GM19025 (cell line): ENCODE data around the gene SPAG16.

Experiments
- ATAC-seq: cut with Tn5 transposase; IDR thresholded peaks from one replicate; pipeline ENCODE4 v1.9.1; 2021; ENCODE audit warnings: mild to moderate bottlenecking, low read depth, moderate library complexity; ENCODE audit not compliant: unreplicated experiment

The SPAG16 gene

DNA sequence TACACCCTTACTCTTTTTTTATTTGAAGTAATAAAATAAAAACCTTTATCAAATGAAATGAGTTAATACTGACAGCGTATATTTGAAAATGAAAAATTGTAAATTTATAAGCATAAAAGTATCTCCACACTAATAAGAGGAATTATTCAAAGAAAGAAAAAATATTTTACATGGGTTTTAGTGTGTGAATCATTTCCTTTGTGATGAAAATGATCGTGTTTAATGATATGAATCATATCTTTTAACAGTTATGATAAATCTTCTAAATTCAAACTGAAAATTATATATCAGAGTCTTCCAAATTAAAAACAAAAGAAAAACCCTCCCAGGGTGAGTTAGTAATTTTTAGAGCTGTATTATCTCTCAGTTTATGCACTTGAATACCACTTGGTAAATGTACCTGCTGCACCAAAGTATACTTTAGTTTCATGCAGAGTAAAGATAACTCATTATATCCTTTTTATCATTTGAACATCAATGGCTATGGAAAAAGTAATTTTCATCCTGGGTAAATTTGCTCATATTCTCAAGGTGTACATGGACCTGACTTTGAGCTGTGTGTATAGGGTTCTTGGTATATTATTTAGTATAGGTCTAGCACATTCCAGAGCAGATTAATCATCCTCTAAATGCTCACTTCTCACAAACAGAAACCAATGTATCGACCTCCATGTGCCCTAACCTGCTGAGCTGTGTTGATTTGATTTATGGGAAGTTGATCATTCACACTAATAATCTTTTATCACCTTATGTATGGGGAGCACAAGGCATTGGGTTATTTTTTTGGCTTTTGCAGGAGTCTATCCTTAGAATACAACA lies 1027.9 kb downstream of the SPAG16 start:
- no peak for ATAC-seq

DNA sequence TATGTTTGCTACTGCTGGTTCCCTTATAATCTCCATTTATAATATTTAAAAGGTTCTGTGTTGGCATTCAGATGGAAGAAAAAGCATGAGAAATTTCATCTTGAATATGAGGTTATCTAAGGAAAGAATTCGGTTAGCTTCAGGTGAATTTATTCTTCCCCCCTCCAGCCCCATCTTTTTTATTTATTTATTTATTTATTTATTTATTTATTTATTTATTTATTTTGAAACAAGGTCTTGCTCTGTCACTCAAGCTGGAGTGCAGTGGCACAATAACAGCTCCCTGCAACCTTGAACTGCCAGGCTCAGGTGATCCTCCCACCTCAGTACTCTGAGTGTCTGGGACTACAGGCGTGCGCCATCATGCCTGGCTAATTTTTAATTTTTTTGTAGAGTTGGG lies 1031.1 kb downstream of the SPAG16 start:
- no peak for ATAC-seq

DNA sequence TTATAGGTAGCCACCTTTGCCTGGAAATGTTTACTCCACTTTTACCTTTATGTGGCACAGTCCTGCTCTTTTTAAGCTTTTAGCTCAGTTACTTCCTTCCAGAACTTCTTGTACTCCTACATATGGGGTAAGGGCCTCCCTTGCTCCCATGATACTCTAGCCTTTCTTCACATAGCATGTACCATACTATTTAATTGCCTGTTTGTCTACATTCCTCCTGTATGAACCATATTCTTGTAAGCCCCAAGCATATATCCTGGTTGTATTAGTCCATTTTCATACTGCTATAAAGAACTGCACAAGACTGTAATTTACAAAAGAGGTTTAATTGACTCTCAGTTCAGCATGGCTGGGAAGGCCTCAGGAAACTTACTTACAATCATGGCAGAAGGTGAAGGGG lies 1035.9 kb downstream of the SPAG16 start:
- no peak for ATAC-seq

DNA sequence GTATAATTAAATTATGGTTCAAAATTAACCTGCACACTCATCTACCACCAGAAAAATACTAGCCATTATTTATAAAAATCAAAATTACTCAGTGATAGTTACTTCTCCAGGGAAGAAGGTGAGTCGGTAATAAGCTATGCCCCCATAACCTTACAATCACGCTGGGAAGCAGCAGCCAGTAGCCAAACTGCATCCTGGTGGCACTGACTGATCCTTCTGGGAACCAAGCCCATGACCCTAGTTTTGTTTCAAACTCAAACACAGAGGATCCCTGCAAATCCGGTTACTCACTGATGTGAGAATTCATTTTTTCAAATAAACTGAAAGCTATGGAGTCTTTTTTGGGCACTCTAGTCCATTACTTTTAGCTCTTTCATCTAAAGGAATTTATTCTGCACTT lies 1038.4 kb downstream of the SPAG16 start:
- no peak for ATAC-seq

DNA sequence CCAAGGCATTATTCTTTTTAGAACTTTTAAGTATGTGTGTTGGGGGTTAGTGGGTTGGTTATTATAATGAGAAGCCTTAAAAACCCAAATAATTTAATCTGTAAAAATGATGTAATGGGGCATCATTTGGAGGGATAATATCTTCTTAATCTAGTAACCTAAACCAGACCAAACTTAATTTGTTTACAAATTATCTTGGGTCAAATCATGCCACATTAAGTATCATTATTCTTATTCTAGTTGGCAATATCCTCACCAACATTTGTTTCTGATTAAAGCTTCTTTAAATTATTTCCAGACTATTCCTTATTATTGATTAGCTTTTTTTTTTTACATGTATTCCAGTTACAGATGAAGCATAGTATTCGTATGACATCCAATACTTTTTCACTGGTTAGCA lies 1041.1 kb downstream of the SPAG16 start:
- ATAC-seq = no peak

DNA sequence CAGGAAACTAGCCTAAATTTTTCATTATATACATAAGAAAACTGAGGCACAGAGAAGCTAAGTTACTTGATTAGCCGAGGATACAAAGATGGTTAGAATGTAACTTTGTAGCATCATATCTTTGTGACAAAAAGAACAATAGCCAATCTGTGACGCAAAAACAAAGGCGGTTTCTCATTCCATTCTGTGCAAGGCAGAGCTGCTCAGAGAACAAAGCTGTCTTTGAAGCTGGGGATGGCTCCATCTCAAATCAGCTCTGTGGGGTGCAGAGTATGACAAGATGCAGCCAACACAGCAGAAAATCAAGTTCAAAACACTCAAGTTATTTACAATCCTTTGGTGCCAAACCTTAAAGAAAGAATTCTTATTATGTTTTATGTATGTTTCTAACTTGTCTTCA lies 1044.7 kb downstream of the SPAG16 start:
- no peak for ATAC-seq

DNA sequence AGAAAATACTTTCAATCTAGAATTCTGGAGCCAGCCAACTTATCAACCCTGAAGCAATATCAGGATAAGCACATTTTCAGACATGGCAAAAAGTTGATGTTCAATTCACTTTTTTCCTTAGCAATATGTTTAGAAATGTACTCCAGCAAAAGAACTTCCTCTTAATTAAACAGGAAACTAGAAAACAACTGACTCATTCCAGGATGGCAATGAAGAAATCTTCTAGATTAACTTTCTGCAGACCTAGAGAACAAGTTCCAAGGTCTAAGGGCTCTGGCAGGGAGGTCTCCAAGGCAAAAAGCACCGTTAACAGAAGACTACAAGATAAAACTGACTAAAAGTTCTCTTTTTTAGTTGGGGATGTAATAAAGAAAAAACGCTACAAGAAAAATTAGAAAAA lies 1057.4 kb downstream of the SPAG16 start:
- ATAC-seq = no peak

DNA sequence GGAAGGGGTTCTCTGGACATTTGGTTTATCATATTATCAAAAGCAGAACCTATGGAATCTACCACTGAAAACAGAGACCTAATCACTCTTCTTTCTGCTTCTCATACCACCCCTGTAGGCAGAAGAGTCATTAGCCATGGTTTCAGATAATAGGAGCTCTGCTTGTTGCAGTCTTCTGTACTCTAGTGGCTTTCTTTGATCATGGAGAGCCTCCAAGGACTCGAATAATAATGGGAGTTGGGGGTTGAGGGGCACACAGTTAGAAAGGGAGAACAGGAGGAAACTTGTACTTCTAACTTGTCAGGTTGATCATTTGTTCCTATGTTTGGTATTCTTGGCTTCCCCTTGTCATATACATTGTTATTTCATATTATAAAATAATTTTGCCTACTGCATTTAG lies 1074.2 kb downstream of the SPAG16 start:
- no peak for ATAC-seq

DNA sequence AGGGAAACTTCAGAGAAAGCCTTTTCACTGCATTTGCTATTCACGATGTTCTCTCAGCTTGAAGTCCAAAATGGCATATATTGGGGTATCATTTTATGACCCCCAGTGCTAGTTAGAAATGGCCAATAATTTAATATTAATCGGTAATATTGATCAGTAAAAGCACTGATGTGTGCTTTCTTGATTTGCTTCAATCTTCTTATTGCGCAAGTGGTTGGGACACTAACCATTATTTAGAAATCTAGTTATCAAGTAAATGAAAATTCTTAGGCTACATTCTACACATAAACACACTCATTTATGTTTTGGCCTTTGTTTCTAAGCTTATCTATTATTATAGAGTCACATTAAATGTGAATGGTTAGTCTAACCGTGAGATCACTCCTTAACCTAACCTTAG lies 1076.9 kb downstream of the SPAG16 start:
- no peak for ATAC-seq

DNA sequence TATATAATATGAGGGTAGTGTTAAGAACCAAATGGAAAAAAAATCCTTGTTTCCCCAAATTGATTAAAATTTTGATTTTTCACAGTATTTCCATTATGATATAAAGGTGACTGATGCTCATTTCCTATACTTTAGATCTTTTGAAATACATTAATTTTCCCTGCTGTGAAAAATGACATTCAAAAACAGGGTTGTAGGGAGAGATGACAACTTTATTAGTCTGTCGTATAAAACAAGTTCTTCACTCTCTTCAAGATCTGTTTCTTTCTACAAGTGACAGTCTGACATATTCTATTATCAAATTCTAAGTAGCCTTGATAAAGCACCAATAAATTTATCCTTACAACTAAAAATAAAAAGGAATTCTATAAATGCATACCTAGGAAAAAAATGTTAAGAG lies 1081.3 kb downstream of the SPAG16 start:
- ATAC-seq = no peak

DNA sequence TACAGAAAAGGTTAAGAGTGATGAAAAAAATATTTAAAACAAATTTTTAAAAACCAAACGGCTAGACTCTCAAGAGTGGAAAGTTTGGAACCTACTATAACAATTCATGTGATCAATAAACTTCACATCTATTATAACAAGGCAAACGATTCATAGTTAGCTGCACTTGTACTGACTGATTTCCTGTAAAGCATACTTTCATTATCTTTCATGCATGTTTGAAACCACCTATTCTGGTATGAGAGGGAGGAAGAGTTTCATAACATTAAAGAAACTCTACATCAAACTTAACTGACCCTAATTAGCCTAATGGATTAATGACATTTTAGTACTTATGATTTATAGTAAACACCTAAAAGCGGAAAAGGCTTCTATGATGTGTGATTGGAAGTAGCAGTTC lies 1082.9 kb downstream of the SPAG16 start:
- ATAC-seq = no peak

DNA sequence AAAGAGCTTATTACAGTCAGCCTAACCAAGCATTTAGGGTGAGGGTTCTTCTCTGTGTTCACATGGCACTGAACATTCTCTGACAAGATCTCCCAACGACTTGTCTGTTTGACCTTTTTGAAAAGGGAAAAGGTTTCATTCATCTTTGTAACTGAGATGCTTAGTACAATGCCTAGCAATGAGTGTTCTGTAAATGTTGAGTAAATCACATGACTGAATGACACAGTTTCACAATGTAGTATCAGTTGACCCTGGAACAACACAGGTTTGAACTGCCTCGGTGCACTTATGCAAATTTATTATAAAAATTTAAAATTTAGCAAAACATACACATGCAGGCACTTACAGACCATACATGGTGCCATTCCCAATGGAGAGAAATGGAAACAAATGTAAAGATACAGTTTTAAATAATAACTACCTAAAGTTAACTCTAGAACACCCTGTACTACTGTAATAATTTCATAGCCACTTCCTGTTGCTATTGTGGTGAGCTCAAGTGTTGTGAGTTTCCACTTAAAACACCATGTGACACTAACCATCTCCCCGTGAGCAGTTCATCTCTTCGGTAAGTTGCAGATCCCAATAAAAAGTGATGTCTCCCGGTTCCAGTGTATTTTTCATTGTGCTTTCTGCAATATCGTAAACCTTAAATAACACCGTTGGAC lies 1092.5 kb downstream of the SPAG16 start:
- no peak for ATAC-seq

DNA sequence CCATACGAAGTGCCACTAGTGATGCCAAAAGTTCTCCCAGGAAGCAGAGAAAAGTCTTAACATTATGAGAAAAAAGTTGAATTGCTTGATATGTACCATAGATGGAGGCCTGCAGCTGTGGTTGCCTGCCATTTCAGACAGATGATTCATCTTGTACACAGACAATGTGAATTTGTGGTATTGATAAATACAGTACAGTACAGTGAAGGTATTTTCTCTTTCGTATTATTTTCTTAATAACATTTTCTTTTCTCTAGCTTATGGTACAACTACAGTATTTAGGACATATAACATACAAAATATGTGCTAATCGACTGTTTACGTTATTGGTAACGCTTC lies 1093.0 kb downstream of the SPAG16 start:
- ATAC-seq = no peak

DNA sequence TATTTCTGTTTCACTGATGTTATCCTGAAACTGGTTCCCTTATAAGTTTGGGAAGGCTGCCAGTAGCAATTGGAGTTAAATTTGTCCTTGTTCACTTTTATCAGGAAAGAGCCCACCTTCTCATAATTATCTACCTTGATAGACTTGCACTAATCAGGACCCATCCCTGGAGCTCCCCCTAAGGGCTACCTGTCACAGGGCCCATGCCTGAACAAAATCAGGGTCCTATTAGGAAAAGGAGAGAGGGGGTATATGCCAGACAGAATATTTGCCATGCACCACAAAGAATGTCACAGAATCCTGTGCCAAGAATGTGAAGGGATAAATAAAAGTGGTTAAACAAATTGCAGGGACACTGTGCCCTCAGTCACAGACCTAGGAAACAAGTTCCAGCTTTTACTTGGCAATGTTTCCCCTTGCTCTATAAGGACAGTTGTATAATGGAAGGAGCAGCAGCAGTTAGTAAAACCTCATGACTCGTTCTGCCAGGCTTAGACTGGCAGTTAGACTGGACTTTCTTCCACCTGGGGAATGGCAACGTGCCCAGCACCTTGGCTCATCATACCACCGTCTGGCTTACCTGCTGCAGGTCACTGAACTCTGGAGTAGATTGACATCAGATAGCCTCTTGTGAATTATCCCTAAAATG lies 1094.3 kb downstream of the SPAG16 start:
- no peak for ATAC-seq

DNA sequence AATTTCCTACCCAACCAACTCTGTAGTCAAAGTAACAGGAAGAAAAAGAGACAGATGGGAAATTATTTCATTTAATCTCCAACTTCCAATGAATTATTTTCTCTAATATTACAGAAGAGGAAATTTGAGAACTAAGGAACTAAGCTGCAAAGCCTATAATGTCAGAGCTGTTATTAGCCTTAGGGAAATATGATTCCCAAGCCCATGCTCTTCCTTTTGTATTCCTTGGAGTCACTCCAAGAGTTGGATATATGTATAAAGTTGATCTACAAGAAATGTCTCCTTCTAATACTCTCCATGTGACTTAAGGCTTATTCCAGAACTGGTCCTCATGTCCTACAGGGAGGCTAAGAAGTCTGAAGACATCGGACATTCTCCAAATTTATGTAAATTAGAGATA lies 1095.0 kb downstream of the SPAG16 start:
- no peak for ATAC-seq

DNA sequence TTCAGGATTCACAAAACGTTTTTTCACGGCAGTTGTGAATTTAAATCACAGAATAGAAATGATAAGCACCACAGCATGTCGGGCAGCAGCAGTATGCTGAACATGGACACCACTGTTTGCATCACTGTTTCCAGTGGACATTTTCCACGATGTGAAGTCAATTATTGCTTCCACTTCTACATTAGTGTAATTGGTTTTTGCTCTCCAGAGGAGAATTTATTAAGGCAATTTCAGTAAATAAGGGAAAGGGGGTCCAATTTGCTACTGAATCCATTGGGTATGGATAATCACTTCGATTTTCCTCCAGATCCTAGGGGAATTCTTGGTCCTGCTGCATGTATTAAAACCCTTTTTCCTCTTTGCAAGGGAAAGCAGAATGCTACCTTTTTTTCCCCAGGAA lies 1096.4 kb downstream of the SPAG16 start:
- ATAC-seq = no peak

DNA sequence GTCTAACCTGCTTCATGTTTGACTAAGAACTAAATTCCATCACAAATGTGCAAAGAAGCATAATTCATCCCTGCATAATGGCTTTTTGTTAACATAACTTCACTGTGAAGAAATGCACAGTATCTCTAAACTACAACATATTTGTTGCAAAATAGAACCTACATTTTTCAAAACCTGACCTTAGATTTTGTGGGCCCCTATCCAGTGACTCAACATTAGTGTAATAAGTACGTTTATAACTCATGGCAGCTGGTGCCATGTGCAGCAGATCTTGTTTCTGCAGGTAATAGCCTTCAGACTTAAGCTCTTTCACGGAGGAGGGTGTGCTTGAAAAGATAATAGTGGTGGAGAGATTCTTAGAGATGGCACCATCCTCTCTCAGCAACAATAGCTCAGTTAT lies 1098.0 kb downstream of the SPAG16 start:
- no peak for ATAC-seq

DNA sequence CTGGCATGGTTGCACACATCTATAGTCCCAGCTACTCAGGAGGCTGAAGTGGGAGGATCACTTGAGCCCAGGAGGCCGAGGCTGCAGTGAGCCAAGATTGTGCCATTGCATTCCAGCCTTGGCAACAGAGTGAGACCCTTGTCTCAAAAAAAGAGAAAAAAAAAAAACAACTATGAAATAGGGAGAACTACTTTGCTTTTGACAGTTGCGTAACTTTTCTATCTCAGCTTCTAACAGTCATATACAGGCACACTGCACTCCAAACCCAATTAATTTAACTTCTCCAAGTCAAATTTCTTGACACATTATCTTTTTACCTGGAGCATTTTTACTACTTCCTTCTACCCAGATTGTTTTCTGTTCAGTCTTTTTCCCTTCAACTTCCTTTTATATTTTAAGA lies 1102.5 kb downstream of the SPAG16 start:
- ATAC-seq = no peak

DNA sequence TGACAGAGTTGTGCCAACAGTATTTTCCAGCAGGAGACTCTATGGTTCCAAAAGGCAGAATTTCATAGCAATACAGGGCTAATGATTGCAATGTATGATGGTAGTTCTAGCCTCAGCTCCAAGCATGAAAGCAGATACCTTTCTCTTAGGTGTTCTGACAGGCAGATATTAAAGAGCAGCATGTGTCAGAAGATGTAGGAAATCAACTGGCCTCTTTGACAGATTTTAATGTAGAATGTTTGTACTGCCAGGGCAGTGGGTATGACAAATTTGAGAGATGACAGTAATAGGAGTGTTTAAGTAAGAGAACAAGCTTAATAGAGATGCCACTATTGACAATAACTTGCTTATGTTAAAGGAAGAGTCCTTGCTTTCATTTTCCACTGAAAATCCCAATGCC lies 1105.1 kb downstream of the SPAG16 start:
- no peak for ATAC-seq

DNA sequence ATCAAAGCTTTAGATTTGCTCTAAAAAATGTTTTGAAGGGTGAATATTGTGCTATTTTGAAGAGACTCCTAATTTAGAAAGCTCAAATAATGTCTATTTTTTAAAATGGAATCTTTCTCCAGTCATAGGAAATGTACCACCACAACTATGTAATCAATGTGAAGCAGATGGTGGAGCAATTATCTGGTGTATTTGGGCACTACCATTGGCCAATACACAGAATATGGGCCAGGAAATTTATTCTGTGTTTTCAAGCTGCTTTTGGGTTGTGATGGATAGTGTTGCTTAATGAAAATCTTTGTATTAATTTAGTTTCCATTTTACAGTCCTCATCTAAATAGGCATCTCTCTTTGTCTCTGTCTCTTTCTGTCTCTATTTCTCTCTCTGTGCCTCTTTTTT lies 1109.5 kb downstream of the SPAG16 start:
- ATAC-seq = no peak

DNA sequence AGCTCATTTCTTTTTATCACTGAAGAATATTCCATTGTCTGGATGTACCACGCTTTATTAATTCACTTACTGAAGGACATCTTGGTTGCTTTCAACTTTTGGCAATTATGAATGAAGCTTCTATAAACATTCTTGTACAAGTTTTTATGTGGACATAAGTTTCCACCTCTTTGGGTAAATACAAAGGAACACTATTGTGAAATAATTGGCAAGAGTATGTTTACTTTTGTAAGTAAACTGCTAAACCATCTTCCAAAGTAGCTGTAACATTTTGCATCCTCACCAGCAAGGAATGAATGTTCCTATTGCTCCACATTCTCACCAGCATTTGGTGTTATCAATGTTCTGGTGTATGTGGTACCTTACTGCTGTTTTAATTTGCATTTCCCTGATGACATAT lies 1110.8 kb downstream of the SPAG16 start:
- no peak for ATAC-seq

DNA sequence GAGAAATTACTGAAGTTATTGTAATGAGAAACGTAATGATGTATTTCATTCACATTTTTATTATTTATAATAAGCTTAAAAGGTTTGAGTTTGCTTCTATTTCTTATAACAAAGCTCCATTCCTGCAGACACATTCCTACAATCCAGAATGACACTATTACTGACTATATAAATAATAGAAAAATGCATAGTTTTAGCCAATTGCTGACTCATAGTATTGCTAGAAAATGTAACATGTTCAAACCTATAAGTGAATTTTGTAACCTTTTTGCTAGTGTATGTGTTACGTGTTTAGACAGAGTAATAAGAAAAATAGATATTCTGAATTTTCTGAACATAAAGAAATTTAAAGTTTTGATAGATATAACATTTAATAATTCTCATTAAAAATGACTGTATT lies 1117.3 kb downstream of the SPAG16 start:
- ATAC-seq = no peak
